Endothelial cell (in vitro differentiated cells): ENCODE measurements around the gene MRGPRF. TPM values are rescaled to one million over a fixed set of nuclear protein-coding genes. Genes with fewer than 3 reads are reported as not detected.

Experiments used
- DNase-seq: peaks from one replicate; pipeline ENCODE4 v3.0.0; 2021; ENCODE audit warnings: low spot score
- H3K27ac Mint-ChIP-seq: one replicate; pipeline ENCODE4 v1.8.0; 2021; ENCODE audit warnings: mixed read lengths, inconsistent platforms; ENCODE audit not compliant: unreplicated experiment
- H3K27me3 Mint-ChIP-seq: one replicate; pipeline ENCODE4 v1.8.0; 2021; ENCODE audit warnings: mild to moderate bottlenecking, moderate library complexity, mixed read lengths, inconsistent platforms; ENCODE audit not compliant: unreplicated experiment
- H3K36me3 Mint-ChIP-seq: one replicate; pipeline ENCODE4 v1.8.0; 2021; ENCODE audit warnings: mild to moderate bottlenecking, low read depth, mixed read lengths, inconsistent platforms; ENCODE audit not compliant: unreplicated experiment
- H3K4me1 Mint-ChIP-seq: one replicate; pipeline ENCODE4 v1.8.0; 2021; ENCODE audit warnings: mild to moderate bottlenecking, mixed read lengths, inconsistent platforms; ENCODE audit not compliant: unreplicated experiment
- H3K4me3 Mint-ChIP-seq: one replicate; pipeline ENCODE4 v1.8.0; 2021; ENCODE audit warnings: mild to moderate bottlenecking, mixed read lengths, inconsistent platforms; ENCODE audit not compliant: unreplicated experiment
- H3K9me3 Mint-ChIP-seq: one replicate; pipeline ENCODE4 v1.8.0; 2021; ENCODE audit warnings: mixed read lengths, inconsistent platforms; ENCODE audit not compliant: unreplicated experiment
- CTCF ChIP-seq: fragments of 200-600 bp; sonication (generic); IDR thresholded peaks from one replicate; pipeline ENCODE4 v1.5.0; 2021; ENCODE audit warnings: antibody characterized with exemption; ENCODE audit not compliant: unreplicated experiment
- total RNA-seq: library from RNA; stranded (reverse); fragmentation: NEBNext Ultra II Directional; extraction: Animal tissue kit (Norgen Biotek cat#: 25700); gene quantifications from one replicate; pipeline ENCODE4 v1.2.1, GENCODE V29; 2021; ENCODE audit not compliant: unreplicated experiment

MRGPRF gene
- total RNA-seq, 1 donor from 2014 or later, result 0.54 TPM

DNA sequence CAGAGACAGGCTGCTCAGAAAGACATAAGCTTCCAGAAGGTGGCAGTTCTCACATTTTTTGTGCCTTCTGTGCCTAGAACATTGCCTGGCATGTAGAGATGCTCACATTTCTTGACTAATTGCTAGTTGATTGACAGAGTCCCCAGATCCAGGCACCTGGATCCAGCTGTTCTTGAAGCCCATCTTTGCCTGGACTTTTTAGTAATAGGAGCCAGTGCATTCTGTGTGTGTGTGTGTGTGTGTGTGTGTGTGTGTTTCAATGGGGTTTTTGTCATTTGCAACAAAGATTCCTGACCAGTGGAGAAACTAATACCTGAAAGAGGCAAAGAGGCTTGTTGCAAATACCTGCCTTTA, 15.1 kb downstream of the MRGPRF start:
- Mint-ChIP-seq H3K36me3 (no peaks in the 10 kb centered on the region), H3K4me3 (no peak overlapping the region), H3K27ac (no peak overlapping the region), H3K4me1 (peaks cover 2% of the 10 kb centered on the region), H3K9me3 (no peaks in the 10 kb centered on the region), H3K27me3 (peaks cover 13% of the 10 kb centered on the region)
- TF ChIP-seq CTCF, result no peak
- no peak for DNase-seq

GRCh38 chr11:68997124-68997994, 15.7 kb downstream of the MRGPRF start:
- no peak for DNase-seq
- Mint-ChIP-seq H3K27me3 (peaks cover 13% of the 10 kb centered on the region), H3K36me3 (no peaks in the 10 kb centered on the region), H3K4me3 (no peak overlapping the region), H3K4me1 (peaks cover 4% of the 10 kb centered on the region), H3K9me3 (no peaks in the 10 kb centered on the region), H3K27ac (no peak overlapping the region)
- TF ChIP-seq CTCF, result no peak

GRCh38 chr11:68996376-68997123, 16.5 kb downstream of the MRGPRF start:
- H3K27ac Mint-ChIP-seq, result no peak overlapping the region
- H3K4me1 Mint-ChIP-seq, result peaks cover 4% of the 10 kb centered on the region
- no peaks in the 10 kb centered on the region for H3K9me3 Mint-ChIP-seq
- no peaks in the 10 kb centered on the region for H3K36me3 Mint-ChIP-seq
- no peak overlapping the region for H3K4me3 Mint-ChIP-seq
- H3K27me3 Mint-ChIP-seq, result peaks cover 13% of the 10 kb centered on the region
- no peak for TF ChIP-seq CTCF
- DNase-seq, result no peak

GRCh38 chr11:68994894-68995285, 18.2 kb downstream of the MRGPRF start:
- TF ChIP-seq CTCF, result no peak
- DNase-seq, result no peak
- Mint-ChIP-seq H3K4me3 (no peak overlapping the region), H3K4me1 (peaks cover 4% of the 10 kb centered on the region), H3K9me3 (no peaks in the 10 kb centered on the region), H3K27ac (no peak overlapping the region), H3K36me3 (no peaks in the 10 kb centered on the region), H3K27me3 (peaks cover 8% of the 10 kb centered on the region)
